Suprapubic skin (tissue), 4 donors: ENCODE measurements around the gene EXD3. TPM values are rescaled to one million over a fixed set of nuclear protein-coding genes. Genes with fewer than 3 reads are reported as not detected.
A peak's percentile ranks its signal among the peaks of the same experiment; 100 is the strongest.

ENCODE experiments used
- DNase-seq, 2 donors: peaks; one replicate each; pipeline ENCODE4 v3.0.0-alpha.2; 2019; ENCODE audit warnings: low spot score in 2 of 2
- H3K27ac ChIP-seq: fragments of 200-600 bp; sonication (generic); one replicate; pipeline ENCODE4 v1.5.1; 2019
- H3K27me3 ChIP-seq: fragments of 200-600 bp; sonication (generic); one replicate; pipeline ENCODE4 v1.5.1; 2019
- H3K36me3 ChIP-seq: fragments of 200-600 bp; sonication (generic); one replicate; pipeline ENCODE4 v1.5.1; 2019
- H3K4me1 ChIP-seq: fragments of 200-600 bp; sonication (generic); one replicate; pipeline ENCODE4 v1.5.1; 2019
- H3K4me3 ChIP-seq: fragments of 200-600 bp; sonication (generic); one replicate; pipeline ENCODE4 v1.5.1; 2019; ENCODE audit warnings: mild to moderate bottlenecking
- H3K9me3 ChIP-seq: fragments of 200-600 bp; sonication (generic); one replicate; pipeline ENCODE4 v1.5.1; 2019
- CTCF ChIP-seq, 2 donors: fragments of 200-600 bp in 1 of 2; fragments of 450-650 bp in 1 of 2; sonication (generic) in 1 of 2; IDR thresholded peaks; one replicate each; pipeline ENCODE4 v1.5.1; 2016 to 2019; ENCODE audit warnings: antibody characterized with exemption in 2 of 2, mild to moderate bottlenecking in 1 of 2, moderate library complexity in 1 of 2
- EP300 ChIP-seq: sonication (generic); formaldehyde crosslinking; IDR thresholded peaks from one replicate; pipeline ENCODE4 v1.6.1; 2017; ENCODE audit warnings: antibody characterized with exemption
- POLR2A ChIP-seq, 2 donors: fragments of 450-650 bp; IDR thresholded peaks; one replicate each; pipeline ENCODE4 v1.6.1; 2017; ENCODE audit warnings: antibody characterized with exemption in 2 of 2, mild to moderate bottlenecking in 2 of 2, moderate library complexity in 2 of 2
- POLR2AphosphoS5 ChIP-seq, 3 donors: sonication (generic); formaldehyde crosslinking; IDR thresholded peaks; one replicate each; pipeline ENCODE4 v1.6.1; 2017; ENCODE audit warnings: antibody characterized with exemption in 3 of 3
- WGBS: methylation state at CpG from one replicate; pipeline ENCODE4 v1.1.5; 2018; 5-methylcytosine and 5-hydroxymethylcytosine counted together
- total RNA-seq, 4 donors: library from RNA; depleted of rRNA; stranded (reverse); fragments of >200 nt; gene quantifications; one replicate each; pipeline ENCODE4 v1.1.0, GENCODE V29; 2016

EXD3 gene
- total RNA-seq, 4 donors from 2014 or later, result 7.3 to 54.0 (median 16.4) TPM

- H3K4me1 ChIP-seq, result peaks cover 71% of the 10 kb centered on the region
- no peak for TF ChIP-seq POLR2AphosphoS5 (IDR thresholded peaks at IDR 0.05)
- no peak for TF ChIP-seq POLR2A (IDR thresholded peaks at IDR 0.05)
- no peak for TF ChIP-seq CTCF (IDR thresholded peaks at IDR 0.05)
- no peak for TF ChIP-seq EP300
Observed at GRCh38 chr9:137298401-137299202, 124.4 kb downstream of the EXD3 start.

GRCh38 chr9:137297966-137298365 lies 125.0 kb downstream of the EXD3 start:
- Histone ChIP-seq H3K36me3 (no peaks in the 10 kb centered on the region), H3K4me3 (no peak overlapping the region), H3K27ac (peak overlapping the region; percentile 39), H3K4me1 (peaks cover 64% of the 10 kb centered on the region), H3K9me3 (no peaks in the 10 kb centered on the region), H3K27me3 (peaks cover 65% of the 10 kb centered on the region)
- no peak for DNase-seq
- WGBS, result no CpG with 5 or more reads among the region's 7 CpGs
- TF ChIP-seq EP300, result no peak
- no peak for TF ChIP-seq POLR2A (IDR thresholded peaks at IDR 0.05)
- no peak for TF ChIP-seq POLR2AphosphoS5 (IDR thresholded peaks at IDR 0.05)
- TF ChIP-seq CTCF (IDR thresholded peaks at IDR 0.05), result no peak

More at GRCh38 chr9:137298401-137299202, 124.4 kb downstream of the EXD3 start:
- Histone ChIP-seq H3K9me3 (no peaks in the 10 kb centered on the region), H3K27me3 (peaks cover 63% of the 10 kb centered on the region), H3K4me3 (peak overlapping the region; percentile 62), H3K27ac (no peak overlapping the region), H3K36me3 (no peaks in the 10 kb centered on the region)
- DNase-seq, result peak in 1 of 2 donors; percentile 65
- 62% methylated on average over 22 of the region's 24 CpGs for WGBS

GRCh38 chr9:137296670-137297664 lies 126.0 kb downstream of the EXD3 start:
- H3K4me3 ChIP-seq, result peak overlapping the region; percentile 53
- no peak for TF ChIP-seq CTCF (IDR thresholded peaks at IDR 0.05)
- no peak for TF ChIP-seq POLR2AphosphoS5 (IDR thresholded peaks at IDR 0.05)
- no peak for TF ChIP-seq EP300
- no peak for TF ChIP-seq POLR2A (IDR thresholded peaks at IDR 0.05)
- peaks cover 58% of the 10 kb centered on the region for H3K4me1 ChIP-seq
- H3K36me3 ChIP-seq, result no peaks in the 10 kb centered on the region
- 64% methylated on average over 13 of the region's 24 CpGs for WGBS
- no peak for DNase-seq
- H3K9me3 ChIP-seq, result no peaks in the 10 kb centered on the region
- peak overlapping the region; percentile 40 for H3K27ac ChIP-seq
- H3K27me3 ChIP-seq, result peaks cover 66% of the 10 kb centered on the region

- no peaks in the 10 kb centered on the region for H3K9me3 ChIP-seq
- H3K4me1 ChIP-seq, result peaks cover 52% of the 10 kb centered on the region
- 60% methylated on average over 10 of the region's 78 CpGs for WGBS
- DNase-seq, result no peak
- H3K27me3 ChIP-seq, result peaks cover 62% of the 10 kb centered on the region
- H3K27ac ChIP-seq, result peak overlapping the region; percentile 40
- H3K4me3 ChIP-seq, result peak overlapping the region; percentile 53
- H3K36me3 ChIP-seq, result no peaks in the 10 kb centered on the region
- TF ChIP-seq CTCF (IDR thresholded peaks at IDR 0.05) (no peak), EP300 (no peak), POLR2A (IDR thresholded peaks at IDR 0.05) (no peak), POLR2AphosphoS5 (IDR thresholded peaks at IDR 0.05) (no peak)
Observed at GRCh38 chr9:137295849-137296669, 126.9 kb downstream of the EXD3 start.
